Thyroid gland (tissue), 4 donors: Measurements from ENCODE around the gene ARV1.
"Not testable (repeated sequence)": the region's sequence is repeated elsewhere in the genome, so short reads cannot be mapped to it uniquely, and the experiment has no call there.

Source experiments
- POLR2A ChIP-seq, 2 donors: fragments of 450-650 bp; IDR thresholded peaks; one replicate each; pipeline ENCODE4 v1.6.1; 2017; ENCODE audit warnings: antibody characterized with exemption in 2 of 2, mild to moderate bottlenecking in 2 of 2, moderate library complexity in 1 of 2
- TF ChIP-seq, protein P1 (sequence below), 6 experiments: fragments of 200-600 bp in 3 of 6; fragments of 450-650 bp in 3 of 6; sonication (generic) in 3 of 6; IDR thresholded peaks; one replicate each; pipeline ENCODE4 v1.5.1; 2016 to 2019; ENCODE audit warnings: antibody characterized with exemption in 6 of 6, mild to moderate bottlenecking in 2 of 6, inconsistent platforms in 1 of 6, moderate library complexity in 1 of 6

GRCh38 chr1:231047529-231047928 is 68.6 kb downstream of the ARV1 start:
- TF ChIP-seq, protein P1, sequence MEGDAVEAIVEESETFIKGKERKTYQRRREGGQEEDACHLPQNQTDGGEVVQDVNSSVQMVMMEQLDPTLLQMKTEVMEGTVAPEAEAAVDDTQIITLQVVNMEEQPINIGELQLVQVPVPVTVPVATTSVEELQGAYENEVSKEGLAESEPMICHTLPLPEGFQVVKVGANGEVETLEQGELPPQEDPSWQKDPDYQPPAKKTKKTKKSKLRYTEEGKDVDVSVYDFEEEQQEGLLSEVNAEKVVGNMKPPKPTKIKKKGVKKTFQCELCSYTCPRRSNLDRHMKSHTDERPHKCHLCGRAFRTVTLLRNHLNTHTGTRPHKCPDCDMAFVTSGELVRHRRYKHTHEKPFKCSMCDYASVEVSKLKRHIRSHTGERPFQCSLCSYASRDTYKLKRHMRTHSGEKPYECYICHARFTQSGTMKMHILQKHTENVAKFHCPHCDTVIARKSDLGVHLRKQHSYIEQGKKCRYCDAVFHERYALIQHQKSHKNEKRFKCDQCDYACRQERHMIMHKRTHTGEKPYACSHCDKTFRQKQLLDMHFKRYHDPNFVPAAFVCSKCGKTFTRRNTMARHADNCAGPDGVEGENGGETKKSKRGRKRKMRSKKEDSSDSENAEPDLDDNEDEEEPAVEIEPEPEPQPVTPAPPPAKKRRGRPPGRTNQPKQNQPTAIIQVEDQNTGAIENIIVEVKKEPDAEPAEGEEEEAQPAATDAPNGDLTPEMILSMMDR (IDR thresholded peaks at IDR 0.05), result not testable (repeated sequence)
- not testable (repeated sequence) for TF ChIP-seq POLR2A (IDR thresholded peaks at IDR 0.05)
